NCI-H1417 (cell line): ENCODE data around the gene SLC39A1.
A peak's percentile ranks its signal among the peaks of the same experiment; 100 is the strongest.
"Not testable (repeated sequence)": the region's sequence is repeated elsewhere in the genome, so short reads cannot be mapped to it uniquely, and the experiment has no call there.

Experiments
- DNase-seq, 3 experiments: peaks; one replicate each; lab custom pipeline; 2025; lab: John Stamatoyannopoulos, UW

SLC39A1 gene, protein sequence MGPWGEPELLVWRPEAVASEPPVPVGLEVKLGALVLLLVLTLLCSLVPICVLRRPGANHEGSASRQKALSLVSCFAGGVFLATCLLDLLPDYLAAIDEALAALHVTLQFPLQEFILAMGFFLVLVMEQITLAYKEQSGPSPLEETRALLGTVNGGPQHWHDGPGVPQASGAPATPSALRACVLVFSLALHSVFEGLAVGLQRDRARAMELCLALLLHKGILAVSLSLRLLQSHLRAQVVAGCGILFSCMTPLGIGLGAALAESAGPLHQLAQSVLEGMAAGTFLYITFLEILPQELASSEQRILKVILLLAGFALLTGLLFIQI

DNA sequence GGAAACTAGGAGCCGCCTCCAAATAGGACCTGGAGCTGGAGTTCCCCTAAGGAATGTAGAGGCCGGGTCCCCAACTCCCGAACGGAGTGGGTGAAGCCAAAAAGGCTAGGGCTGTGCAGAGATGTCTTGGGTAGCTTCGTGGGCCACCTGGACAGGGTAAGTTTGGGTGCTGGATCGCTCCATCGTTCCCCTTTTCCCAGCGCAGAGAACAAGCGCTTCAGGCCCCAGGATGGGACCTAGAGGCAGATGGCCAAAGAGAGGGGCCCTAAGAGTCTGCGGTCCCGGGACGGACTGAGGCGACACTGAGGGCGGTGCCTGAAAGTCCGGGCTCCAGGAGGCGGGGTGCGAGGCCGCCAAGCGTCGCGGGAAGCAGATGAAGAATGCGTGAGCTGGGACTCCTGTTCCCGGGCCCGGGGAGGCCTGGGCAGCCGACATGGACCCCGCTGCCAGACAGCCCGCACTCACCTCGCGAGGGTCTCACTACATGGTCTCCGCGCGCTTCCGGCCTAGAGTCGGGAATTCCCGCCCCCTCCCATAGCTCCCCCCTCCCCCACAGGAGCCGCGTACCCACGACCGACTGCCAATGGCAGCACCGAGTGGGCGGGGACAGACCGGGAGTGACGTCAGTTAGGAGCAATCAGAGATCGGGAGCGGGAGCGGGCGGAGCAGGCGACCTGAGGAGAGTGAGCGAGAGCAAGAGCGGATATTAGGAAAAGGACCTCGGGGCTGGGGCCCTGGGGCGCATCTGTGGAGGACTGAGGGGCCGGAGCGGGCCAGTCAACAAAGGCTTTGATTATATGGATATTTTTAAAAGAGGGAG, at the start of gene SLC39A1:
Gene SLC39A1, minus strand, starts transcription at position 508 of the 820 bp plus-strand sequence. CDS start 822 bp downstream, outside the sequence.
- peak; percentile 96 to 100 (median 98) for DNase-seq

DNA sequence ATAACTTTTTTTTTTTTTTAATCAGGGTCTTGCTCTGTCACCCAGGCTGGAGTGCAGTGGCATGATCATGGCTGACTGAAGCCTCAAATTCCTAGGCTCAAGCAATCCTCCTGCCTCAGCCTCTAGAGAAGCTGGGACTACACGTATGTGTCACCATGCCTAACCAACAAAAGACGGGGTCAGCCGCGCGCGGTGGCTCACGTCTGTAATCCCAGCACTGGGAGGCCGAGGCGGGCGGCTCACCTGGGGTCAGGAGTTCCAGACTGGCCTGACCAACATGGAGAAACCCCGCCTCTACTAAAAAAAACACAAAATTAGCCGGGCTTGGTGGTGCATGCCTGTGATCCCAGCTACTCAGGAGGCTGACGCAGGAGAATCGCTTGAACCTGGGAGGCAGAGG, 49.2 kb upstream of the SLC39A1 start:
- DNase-seq, result not testable (repeated sequence)

DNA sequence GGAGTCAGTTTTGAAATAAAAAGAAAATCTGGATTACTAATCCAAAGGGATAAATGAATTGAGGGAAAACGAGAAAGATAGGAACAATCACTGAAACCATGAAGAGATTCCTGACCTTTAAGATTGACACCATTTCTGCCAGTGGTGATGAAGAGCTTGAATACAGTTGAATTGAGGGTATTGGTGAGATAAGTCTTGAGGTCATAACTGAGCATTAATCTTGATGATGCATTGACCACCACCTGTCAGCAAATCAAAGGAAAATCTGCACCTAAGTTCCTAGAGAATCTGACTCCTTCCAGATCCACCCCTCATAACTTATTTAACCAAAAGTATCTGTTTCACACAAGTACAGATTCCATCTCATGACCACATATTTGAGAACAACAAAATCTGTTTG, 48.8 kb upstream of the SLC39A1 start:
- no peak for DNase-seq

DNA sequence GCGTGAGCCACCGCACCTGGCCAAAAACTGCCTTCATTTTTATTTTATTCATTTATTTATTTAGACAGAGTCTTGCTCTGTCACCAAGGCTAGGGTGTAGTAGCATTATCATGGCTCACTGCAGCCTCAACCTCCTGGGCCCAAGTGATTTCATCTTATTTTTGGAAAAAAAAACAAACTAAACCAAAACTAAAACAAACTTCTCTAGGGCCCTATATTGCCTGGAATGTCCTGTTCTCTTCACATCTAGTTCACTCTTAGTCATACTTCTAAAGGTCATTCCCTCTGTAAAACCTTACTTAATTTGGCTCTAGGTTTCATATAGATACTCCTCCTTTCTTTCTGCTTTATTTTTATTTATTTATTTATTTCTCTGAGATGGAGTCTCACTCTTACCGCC, 42.8 kb upstream of the SLC39A1 start:
- DNase-seq, result no peak

DNA sequence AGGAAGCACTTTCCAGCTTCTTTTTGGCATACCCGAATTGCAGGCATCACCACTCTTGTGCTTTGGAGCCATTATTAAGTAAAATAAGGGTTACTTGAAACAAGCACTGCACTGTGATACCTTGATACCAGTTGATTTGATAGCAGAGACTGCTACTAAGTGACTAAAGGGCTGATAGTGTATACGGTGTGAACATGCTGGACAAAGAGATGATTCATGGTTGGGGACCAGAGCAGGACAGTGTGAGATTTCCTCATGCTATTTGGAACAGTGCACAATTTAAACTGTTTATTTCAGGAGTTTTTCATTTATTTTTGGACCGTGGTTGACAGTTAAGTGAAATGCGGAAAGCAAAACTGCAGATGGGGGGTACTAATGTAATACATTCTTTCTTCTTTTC, 37.1 kb upstream of the SLC39A1 start:
- no peak for DNase-seq

DNA sequence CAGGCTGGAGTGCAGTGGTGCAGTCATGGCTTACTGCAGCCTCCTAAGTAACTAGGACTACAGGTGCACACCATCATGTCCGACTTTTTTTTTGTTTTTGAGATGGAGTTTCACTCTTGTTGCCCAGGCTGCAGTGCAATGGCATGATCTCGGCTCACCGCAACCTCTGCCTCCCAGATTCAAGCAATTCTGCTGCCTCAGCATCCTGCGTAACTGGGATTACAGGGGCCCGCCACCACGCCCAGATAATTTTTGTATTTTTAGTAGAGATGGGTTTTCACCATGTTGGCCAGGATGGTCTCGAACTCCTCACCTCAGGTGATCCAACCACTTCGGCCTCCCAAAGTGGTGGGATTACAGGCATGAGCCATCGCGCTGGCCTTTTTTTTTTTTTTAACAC, 33.5 kb upstream of the SLC39A1 start:
- not testable (repeated sequence) for DNase-seq

DNA sequence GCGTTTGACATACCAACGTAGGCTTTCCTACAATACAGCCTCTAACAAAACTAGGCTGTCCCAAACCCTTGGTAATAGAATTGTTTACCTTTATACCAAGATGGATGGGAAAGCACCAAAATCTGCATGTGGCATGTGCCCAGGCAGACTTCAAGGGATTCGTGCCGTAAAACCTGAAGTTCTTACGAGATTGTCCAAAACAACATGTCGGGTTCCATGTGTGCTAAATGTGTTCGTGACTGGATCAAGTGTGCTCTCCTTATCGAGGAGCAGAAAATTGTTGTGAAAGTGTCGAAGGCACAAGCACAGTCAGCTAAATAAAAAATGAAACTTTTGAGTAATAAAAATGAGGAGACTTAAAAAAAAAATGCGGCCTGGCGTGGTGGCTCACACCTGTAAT, 32.3 kb upstream of the SLC39A1 start:
- no peak for DNase-seq

DNA sequence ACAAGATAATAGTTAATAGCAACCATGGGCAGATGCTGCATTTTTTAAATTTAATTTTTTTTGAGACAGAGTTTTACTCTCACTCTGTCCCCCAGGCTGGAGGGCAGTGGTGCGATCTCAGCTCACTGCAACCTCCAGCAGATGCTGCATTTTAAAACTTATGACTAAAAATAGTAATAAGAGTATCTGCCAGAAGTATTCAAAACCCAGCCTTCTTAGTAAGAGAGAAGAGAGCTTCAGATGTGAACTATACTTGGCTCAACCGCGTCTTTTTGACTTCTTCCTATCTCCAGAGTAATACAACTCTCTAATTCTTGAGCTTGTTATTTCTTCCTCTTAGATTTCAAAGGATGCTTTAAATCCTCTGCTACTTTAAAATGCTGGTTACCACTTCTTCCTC, 31.9 kb upstream of the SLC39A1 start:
- DNase-seq, result no peak

DNA sequence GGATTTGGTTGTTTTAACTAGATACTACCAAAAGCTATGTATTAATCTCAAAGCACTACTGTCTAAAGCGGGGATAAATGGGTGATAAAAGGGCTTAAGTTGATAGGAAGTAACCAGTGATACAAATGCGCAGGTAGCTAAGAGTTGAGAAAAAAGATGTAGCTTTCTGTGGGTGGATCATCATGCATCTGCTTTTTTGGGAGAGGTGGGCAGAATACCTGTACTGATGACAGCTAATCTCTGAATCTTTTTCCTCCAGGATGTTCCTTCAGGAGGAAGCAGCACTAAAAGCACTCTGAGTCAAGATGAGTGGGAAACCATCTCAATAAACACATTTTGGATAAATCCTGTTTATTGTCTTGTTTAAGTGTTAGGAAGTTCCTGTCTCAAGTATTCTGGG, 28.5 kb upstream of the SLC39A1 start:
- DNase-seq, result no peak

DNA sequence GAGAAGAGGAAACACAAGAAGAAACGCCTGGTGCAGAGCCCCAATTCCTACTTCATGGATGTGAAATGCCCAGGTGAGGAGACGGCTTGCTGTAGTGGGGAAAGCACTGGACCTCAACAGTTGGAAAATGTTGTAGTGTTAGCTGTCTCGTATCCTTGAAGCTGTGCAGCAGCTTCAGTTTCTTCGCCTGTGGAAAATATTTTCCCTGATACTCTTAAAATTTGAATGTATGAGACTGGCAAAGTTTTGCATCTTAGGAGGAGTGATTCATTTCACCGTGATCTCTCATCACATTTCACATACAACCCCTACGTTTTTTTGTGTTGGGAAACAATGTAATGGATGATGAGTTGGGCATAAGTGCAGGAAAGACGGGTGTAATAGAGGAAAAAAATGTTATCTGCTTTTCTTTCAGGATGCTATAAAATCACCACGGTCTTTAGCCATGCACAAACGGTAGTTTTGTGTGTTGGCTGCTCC, 27.9 kb upstream of the SLC39A1 start:
- DNase-seq, result no peak

DNA sequence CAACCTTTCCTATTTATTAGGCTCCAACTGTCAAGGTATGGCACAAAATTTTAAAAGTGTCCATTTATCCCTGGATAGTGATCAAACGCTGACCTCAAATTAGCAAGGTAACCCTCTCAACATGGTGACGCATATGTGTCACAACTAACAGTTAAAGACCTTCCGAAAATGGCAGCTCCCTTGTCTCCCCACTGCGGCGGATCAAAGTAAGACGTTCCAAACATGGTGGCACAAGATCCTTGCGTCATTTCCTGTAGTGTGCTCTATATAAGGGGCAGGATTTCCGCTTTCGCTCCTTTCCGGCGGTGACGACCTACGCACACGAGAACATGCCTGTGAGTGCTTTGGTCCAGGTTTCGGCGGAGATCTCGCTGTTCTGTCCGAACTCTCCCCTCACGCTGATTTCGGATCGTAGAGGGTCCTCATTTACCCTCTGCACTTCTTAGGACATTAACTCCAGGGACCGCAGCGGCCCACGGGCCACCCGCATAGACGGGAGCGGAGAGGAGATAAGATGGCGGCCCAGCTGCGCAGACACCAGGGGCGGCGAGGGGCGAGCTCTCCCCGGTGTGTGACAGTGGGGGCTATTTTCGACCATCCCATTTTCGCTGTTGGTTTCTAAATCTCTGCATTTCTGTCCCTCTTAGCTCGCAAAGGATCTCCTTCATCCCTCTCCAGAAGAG, 27.3 kb upstream of the SLC39A1 start, which contains the start of gene RPS27:
Gene RPS27, plus strand, starts transcription at position 295 of the 683 bp plus-strand sequence. Its CDS starts 35 bp downstream, at position 330.
- DNase-seq, result peak; percentile 94 to 100 (median 99)

DNA sequence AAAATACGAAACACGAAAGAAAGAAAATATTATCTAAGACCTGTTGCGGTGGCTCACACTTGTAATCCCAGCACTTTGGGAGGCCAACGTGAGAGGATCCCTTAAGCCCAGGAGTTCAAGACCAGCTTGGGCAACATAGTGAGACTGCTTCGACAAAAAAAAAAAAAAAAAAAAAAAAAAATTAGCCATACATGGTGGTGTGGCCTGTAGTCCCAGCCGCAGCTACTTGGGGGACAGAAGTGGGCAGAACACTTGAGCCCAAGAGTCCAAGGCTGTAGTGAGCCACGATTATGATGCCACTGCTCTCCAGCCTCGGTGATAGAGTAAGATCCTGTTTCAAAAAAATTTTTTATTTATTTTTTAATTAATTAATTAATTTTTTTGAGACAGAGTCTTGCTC, 24.3 kb upstream of the SLC39A1 start:
- DNase-seq, result no peak

DNA sequence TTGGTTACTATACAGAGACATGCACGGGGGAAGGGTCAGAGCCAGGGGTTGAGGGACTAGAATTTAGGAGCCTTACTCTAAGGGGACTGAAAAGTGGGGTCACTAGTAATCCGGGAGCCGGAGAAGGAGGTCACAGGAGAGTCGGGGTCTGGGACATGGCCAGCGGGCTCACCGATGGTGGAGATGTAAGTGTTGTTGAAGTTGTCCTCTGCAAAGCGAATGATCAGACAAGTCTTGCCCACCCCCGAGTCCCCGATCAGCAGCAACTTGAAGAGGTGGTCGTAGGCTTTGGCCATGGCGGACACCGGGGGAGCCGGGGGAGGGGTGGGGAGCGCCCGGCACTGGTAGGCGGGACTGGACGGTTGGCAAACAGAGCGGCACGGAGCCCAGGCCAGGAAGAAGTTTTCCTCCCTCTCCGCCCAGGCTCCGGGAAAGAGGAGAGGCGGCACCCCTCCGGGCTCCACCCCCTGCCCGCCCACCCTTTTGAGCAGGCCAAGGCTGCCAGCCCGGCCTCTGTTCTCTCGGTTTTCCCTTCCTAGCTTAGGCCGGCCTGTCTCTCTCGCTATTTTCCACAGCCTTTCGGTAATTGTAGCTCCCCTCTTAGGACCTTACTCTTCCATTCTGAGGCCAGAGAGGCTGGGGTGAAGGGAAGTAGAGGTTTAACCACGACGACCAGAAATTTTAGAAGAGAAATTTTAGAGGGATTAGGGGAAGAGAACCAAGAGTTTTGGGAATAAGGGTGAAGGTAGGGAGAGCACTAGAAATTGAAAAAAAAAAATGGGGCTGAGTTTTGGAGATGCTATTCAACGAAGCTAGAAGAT, 22.8 kb upstream of the SLC39A1 start, which contains the start of gene RAB13:
Gene RAB13, minus strand, starts transcription at position 399 of the 821 bp plus-strand sequence. Its CDS starts 103 bp downstream, at position 296.
- DNase-seq, result peak in 2 of 3 experiments; percentile 79 to 88

DNA sequence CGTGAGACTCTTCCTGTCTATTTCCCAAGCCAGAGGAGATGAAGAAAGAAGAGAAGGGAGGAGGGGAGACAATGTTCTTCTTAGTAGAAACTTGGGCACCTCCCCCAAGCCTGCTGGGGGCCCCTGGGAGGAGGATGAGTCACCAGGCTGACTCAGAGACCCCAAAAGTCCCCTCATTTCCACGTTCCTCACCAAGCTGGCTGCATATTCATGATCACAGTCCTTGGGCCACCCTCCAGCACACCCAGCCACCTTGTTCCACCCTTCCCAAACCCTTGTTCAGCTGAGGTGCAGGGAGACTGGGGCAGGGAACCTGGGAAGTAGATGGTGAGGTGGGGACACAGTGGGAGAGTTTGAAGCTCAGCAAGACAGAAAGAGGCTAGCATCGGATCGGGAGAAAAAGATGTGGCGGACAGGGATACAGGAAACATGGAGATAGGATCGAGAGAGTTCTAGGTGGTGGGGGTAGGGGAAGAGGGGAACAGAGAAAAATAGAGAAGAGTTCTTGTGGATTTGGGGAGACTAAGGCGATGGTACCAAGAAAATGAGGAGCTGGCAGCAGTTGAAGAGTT, 22.1 kb upstream of the SLC39A1 start:
- no peak for DNase-seq

DNA sequence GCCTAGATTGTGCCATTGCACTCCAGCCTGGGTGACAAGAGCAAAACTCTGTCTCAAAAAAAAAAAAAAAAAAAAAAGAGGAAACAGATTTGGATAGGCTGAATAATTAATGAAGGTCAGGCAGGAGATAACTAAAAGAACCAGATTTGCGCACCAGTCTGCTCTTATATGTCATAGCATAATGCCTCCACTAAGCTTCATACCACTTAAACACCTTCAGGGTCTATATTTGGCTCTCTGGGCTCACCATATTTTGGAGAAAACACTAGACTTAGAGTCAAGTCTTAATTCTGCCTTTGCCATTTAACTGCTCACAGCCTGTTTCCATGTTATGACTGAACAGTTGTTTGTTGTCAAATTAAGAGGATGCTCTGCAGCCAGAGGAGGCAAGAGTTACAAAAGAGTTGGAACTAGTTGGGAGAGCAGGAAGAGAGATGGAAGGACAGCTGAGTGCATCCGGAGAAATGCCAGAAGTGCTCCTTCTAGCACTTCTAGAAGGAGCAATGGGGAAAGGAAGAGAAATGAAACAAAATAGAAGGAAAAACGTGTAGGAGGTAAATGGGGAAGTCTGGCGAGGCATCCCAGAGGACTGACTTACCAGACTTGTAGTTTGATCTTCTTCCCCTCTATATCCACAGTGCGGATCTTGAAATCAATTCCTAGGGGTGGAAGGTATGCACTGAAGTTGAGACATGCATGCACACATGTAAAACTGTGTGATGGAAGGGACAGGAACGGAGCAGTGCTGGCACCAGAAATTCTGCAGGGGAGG, 21.0 kb upstream of the SLC39A1 start:
- no peak for DNase-seq

DNA sequence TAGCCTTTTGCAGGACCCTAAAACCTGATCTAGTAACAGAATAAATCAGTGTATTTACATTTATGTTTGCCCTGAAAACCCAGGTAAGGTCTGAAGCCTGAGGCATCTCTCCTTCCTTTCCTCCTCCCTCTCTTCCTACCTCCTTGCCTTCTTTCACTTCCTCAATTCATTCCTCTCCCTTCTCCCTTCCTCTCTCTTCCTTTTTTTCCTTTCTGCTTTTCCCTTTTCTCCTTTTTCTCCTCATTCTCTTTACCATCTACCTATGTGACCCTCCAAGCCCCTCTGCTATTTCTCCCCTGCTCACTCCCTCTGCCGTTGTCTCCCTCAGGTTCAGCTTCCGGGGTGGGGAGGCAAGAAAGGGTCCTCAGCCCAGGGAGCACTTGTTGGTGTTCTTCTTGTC, 18.4 kb upstream of the SLC39A1 start:
- DNase-seq, result not testable (repeated sequence)

DNA sequence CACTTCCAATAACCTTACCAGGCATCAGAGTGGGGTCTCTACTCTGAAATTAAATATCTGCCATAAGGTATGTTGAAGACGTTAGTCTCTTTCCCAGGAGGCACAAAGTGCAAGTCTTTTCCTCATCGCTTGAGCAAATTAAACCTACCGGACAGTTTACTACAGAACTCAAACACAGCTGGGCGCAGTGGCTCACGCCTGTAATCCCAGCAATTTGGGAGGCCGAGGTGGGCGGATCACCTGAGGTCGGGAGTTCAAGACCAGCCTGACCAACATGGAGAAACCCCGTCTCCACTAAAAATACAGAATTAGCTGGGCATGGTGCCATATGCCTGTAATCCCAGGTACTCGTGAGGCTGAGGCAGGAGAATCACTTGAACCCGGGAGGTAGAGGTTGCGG, 15.8 kb upstream of the SLC39A1 start:
- not testable (repeated sequence) for DNase-seq

DNA sequence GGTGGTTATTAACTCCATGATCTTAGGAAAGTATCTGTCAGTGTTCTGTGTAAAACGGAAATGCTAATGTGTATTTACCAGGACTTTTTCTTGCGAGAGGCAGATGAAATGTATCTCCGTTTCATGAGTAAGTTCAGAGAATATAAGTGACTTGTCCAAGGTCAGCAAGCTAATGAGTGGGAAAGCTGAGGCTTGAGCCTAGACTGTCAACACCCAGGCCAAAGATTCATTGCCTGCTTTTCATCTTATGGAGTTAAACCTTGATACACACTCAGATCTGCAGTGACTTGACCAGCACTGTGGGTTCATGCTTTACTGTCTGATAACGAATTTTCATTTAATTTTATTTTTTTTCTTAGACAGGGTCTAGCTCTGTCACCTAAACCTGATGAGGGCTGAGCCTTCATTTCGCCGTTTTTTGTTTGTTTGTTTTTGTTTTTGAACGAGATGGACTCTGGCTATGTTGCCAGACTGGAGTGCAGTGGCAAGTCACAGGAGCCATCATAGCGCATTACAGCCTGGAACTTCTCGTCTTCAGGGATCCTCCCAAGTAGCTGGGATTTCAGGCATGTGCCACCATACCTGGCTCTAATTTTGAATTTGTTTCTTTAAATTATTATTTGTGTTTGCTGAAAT, 15.1 kb upstream of the SLC39A1 start:
- no peak for DNase-seq
